ENCODE data around the gene TEX10.

DNA sequence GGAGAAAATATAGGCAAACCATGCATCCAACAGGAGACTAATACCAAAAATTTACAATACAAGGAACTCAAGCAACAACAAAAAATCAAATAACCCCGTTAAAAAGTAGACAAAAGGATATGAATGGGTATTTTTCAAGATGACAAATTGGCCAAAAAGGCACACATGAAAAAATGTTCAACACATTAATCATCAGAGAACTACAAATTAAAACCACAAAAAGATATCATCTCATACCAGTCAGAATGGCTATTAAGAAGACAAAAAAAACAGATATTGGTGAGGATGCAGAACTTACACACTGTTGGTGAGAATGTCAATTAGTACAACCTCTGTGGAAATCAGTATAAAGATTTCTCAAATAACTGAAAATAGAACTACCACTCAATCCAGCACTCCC, 35.0 kb downstream of the TEX10 start:
- TF ChIP-seq, protein P1, sequence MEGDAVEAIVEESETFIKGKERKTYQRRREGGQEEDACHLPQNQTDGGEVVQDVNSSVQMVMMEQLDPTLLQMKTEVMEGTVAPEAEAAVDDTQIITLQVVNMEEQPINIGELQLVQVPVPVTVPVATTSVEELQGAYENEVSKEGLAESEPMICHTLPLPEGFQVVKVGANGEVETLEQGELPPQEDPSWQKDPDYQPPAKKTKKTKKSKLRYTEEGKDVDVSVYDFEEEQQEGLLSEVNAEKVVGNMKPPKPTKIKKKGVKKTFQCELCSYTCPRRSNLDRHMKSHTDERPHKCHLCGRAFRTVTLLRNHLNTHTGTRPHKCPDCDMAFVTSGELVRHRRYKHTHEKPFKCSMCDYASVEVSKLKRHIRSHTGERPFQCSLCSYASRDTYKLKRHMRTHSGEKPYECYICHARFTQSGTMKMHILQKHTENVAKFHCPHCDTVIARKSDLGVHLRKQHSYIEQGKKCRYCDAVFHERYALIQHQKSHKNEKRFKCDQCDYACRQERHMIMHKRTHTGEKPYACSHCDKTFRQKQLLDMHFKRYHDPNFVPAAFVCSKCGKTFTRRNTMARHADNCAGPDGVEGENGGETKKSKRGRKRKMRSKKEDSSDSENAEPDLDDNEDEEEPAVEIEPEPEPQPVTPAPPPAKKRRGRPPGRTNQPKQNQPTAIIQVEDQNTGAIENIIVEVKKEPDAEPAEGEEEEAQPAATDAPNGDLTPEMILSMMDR (conservative IDR thresholded peaks at IDR 0.05) = no peak
- no peak for TF ChIP-seq ZFX (IDR thresholded peaks at IDR 0.05)

All from C4-2B (cell line).